Stimulated activated CD4-positive, alpha-beta T cell treated with anti-CD3 and anti-CD28 coated beads, TNF-alpha, amount 100 ng/mL, for 24 hours (primary cell): ENCODE results near the gene GLCCI1.
A peak's percentile ranks its signal among the peaks of the same experiment; 100 is the strongest.
"Not testable (repeated sequence)": the region's sequence is repeated elsewhere in the genome, so short reads cannot be mapped to it uniquely, and the experiment has no call there.

ENCODE experiments used
- DNase-seq, 3 experiments: peaks; one replicate each; pipeline ENCODE4 v3.0.0-alpha.2; 2020; ENCODE audit warnings: low read depth in 3 of 3

GLCCI1 gene

DNA sequence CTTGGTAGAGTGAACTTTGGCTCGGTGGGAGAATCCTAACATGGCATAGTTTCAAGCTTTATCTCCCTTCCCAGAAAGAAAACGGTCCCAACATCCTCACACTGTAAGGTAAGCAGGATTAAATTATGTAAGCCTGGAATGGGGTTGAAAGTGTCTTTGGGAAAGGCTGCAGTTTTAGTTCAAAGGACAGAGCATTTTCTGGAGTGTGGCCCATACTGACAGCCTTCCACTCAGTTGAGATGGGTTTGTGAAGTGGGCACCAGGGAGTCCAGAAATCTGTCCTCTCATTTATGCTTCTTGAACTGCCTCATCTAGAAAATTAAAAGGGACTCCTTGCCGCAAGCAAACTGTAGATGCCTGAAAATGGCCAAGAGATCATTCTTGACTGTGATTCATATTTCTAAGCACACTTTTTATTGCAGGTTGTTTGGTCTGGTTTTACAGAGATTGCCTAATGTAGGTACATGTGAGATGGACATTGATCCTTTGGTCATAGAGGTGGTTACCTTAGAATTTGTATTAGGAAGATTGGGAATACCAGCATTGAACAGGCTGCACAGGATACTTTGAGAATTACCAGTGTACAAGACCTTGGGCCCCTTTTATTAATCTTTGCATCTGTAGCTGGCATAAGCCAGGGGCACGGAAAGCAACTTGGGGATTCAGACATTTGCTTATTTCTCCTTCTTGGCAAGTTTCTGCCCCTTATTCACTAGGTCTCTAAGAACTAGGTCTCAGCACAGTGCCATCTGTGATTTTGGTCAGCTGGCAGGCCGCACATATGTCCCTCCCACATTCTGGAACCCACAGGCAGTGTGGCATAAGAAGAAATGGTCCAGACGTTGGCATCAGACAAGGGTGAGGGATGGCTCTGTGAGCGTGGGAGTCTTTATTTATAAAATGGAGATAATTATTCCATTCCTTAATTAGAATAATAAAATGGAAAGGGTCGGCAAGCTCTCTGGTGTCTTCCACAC lies 125.9 kb downstream of the GLCCI1 start:
- DNase-seq: no peak

- not testable (repeated sequence) for DNase-seq
Measured at GRCh38 chr7:8101292-8101691, 132.7 kb downstream of the GLCCI1 start.

GRCh38 chr7:8103282-8103681 lies 134.7 kb downstream of the GLCCI1 start:
- DNase-seq: no peak

GRCh38 chr7:8105449-8106095 lies 137.0 kb downstream of the GLCCI1 start:
- DNase-seq: no peak

DNA sequence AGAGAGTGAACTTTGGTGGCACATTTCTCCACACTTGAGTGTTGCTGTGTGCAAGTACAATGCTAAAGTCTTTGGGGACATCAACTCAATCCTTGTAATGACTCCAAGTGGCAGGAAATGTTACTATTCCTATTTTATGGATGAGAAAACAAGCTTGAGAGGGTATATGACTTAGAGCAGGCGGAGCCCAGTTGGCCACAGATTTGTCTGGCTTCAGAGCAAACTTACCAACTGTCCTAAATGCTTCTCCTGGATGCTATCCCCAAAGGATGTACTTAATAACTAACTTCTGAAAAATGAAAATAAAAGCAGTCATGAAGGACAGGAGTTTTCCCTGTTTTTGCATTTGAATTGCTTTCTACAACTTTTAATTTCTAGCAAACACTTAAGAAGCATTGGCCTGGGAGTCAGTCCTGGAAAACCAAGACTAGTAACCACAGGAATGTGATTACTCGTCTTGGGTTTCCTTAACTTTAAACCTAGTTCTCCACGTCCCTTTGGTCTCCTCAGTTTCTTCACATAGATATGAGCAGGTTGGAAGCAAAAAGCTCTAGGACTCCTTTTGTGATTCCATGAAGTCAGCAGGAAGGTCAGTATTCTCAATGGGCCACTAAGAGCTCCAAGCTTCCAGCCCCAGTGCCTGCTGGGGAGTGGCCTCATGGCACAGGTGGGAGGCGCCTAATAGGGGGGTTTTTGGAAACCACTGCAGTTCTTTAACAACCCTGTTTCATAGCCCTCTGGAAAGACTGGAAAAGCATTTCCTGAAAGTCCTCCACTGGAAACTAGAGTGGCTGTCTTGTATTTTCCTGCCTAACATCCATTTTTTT lies 140.8 kb downstream of the GLCCI1 start:
- no peak for DNase-seq

- no peak for DNase-seq
Measured at GRCh38 chr7:8111282-8111960, 142.8 kb downstream of the GLCCI1 start.

GRCh38 chr7:8112685-8113084 lies 144.1 kb downstream of the GLCCI1 start:
- DNase-seq: no peak

GRCh38 chr7:8113184-8113583 lies 144.6 kb downstream of the GLCCI1 start:
- DNase-seq: no peak

- DNase-seq: no peak
Measured at GRCh38 chr7:8114175-8114574, 145.6 kb downstream of the GLCCI1 start.

- no peak for DNase-seq
Measured at GRCh38 chr7:8115547-8116402, 147.2 kb downstream of the GLCCI1 start.

DNA sequence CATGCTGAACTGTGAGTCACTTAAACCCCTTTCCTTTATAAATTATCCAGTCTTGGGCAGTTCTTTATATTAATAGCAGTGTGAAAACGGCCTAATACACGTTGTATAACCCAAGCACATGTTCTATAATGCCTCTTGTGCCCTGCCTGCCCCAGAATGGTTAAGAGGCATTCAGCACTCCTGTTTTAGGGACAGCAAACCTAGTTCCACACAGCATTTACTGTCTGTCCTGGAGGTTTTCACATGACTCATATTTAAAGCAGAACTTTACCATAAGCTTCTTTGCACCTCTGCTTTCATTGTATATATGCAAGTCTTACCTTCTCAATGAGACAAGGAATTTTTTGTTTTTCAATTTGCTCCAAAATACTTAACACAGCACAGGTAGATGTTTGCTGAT lies 148.6 kb downstream of the GLCCI1 start:
- DNase-seq: no peak

GRCh38 chr7:8119262-8119661 lies 150.7 kb downstream of the GLCCI1 start:
- no peak for DNase-seq

DNA sequence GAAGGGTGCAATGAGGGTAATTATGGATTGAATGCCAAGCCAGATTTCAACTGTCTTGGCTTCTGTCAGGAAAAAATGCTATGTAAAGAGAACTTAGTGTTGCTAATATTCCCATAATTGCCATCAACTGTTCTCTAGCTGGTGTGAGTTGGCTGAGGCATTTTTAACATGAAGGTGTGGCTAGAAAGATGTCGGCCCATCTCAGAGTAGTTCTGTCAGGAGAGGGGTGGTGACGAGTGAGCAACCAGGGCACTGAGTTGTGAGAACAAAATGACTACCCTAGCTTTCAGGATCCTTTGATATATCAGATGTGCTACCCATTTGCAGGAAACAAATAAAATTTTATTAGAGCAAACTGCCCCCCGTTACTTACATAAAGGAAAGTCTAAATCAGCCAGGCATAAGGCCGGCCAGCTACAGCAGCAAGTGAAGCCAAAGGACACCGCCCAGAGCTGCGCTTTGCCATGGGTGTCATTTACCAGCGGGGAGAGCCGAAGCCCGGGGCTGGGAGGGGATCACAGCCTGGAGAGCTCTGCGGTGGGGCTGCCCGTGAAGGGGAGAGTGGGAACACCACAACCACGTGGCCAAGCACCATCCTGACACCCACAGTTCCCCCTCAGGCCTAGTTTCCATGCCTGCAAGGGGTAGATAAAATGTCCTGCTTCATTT lies 151.9 kb downstream of the GLCCI1 start:
- no peak for DNase-seq

DNA sequence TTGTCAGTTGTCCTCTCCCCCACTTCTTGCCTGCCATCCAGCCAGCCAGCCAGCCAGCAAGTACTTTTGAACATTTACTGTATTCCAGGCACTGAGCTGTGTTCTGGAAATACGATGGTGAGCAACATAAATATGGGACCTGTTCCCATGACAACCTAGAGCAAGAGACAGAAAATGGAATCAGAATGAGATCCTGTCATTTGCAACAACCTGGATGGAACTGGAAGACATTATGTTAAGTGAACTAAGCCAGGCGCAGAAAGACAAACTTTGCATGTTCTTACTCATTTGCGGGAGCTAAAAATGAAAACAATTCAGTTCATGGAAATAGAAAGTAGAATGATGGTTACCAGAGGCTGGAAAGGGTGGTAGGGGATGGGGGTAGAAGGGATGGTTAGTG lies 152.6 kb downstream of the GLCCI1 start:
- DNase-seq: no peak

- DNase-seq: peak; percentile 48 to 71 (median 63)
Measured at GRCh38 chr7:8125680-8126444, 157.3 kb downstream of the GLCCI1 start.

DNA sequence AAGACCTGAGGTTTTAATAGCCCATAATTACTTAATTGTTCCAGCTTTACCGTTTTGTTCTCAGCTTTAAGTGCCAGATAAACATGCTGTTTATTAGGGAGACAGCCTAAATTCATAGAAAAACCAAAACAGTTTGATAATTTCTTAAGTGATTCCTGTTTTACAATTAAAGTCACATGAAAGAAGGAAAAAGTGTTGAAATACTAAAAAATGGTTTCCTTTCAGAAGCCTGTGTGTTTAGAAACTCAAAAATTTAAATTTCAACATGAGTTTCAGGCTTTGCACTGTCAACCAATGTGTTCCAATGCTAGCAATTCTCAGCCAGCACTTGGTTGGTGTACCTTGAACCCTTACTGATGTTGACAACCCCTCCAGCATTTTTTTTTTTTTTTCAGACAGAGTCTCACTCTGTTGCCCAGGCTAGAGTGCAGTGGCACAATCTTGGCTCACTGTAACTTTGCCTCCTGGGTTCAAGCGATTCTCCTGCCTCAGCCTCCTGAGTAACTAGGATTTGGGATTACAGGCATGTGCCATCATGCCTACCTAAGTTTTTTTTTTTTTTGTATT lies 158.1 kb downstream of the GLCCI1 start:
- no peak for DNase-seq

DNA sequence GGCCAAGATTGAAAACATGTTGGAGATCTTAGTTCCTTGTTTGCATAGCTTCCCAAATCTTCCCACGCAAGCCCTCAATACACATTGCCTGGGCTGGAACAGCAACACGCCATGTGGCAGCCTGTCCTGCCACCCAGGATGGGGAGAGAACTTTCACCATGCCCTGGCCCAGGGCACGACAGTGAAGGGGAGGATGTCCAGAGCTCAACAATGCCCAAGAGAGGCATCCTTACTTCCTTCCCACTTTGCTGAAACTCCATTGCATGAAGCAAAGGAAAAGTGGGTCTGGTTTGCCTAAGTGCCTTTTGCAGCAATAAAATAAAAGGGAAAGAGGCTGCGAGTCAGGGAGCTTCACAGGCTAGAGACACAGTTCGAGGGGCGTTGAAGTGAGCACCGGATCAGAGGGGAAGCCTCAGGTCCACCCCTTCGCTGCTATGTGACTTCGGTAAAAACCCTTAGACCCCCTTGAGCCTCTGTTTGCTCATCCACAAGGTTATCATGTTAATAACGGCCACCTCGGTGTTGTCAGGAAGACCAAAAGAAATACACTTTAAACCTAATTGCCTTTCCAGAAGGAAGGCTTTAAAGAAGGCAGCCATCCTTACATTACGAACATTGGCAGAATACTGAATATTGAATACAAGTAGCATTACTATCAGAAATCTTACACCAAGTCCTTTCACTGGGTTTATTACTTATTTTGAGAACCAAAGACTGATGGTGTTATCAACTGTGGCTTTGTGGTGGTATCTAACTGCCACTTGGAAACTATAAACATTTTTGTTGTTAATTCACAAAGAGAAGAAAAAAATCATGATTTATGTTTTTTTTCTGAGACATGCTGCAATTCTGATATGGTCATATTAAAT lies 160.1 kb downstream of the GLCCI1 start:
- DNase-seq: no peak

DNA sequence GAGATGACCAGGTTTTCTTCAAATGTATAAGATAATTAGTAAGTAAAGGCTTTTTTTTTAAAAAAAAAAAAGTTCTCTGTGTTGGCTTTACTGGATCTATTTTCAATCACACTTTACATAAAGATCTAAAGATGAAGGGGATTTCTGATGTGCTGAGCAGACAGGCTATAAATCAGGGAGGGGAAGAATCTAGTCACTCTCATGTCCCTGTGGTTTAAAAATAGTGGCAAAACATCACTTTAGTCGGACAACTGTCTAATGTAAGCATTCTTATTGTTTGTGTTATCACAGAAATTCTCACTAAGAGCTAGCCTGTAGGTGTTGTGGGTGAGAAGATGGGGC lies 160.7 kb downstream of the GLCCI1 start:
- DNase-seq: no peak
